Fibroblast of pulmonary artery (primary cell): Measurements from ENCODE around the gene DRAP1.
"Not testable (repeated sequence)": the region's sequence is repeated elsewhere in the genome, so short reads cannot be mapped to it uniquely, and the experiment has no call there.

Experiments
- DNase-seq: peaks from one replicate; pipeline ENCODE4 v3.0.0-alpha.2; 2010; ENCODE audit warnings: low read depth
- H3K4me3 ChIP-seq: replicated peaks from 2 replicates; pipeline ENCODE4 v1.5.1; 2011; ENCODE audit warnings: low read depth, mild to moderate bottlenecking, control low read depth, low read length, moderate library complexity
- CTCF ChIP-seq: IDR thresholded peaks from 2 replicates; pipeline ENCODE4 v1.5.1; 2011; ENCODE audit warnings: mild to moderate bottlenecking, control low read depth, low read length, inconsistent platforms; ENCODE audit errors: missing control alignments

The DRAP1 gene

GRCh38 chr11:65946655-65947054 lies 27.4 kb downstream of the DRAP1 start:
- TF ChIP-seq CTCF: no peak
- no peak overlapping the region for H3K4me3 ChIP-seq

GRCh38 chr11:65947133-65947532 lies 27.9 kb downstream of the DRAP1 start:
- H3K4me3 ChIP-seq: no peak overlapping the region
- DNase-seq: no peak
- no peak for TF ChIP-seq CTCF

More at GRCh38 chr11:65946655-65947054, 27.4 kb downstream of the DRAP1 start:
- no peak for DNase-seq

- no peak for DNase-seq
- H3K4me3 ChIP-seq: no peak overlapping the region
- no peak for TF ChIP-seq CTCF
Measured at GRCh38 chr11:65947603-65948125, 28.4 kb downstream of the DRAP1 start.

- not testable (repeated sequence) for DNase-seq, H3K4me3 ChIP-seq
Measured at GRCh38 chr11:65950711-65951110, 31.5 kb downstream of the DRAP1 start.

- not testable (repeated sequence) for H3K4me3 ChIP-seq, DNase-seq
Measured at GRCh38 chr11:65951641-65952040, 32.4 kb downstream of the DRAP1 start.

GRCh38 chr11:65952052-65952521 lies 32.9 kb downstream of the DRAP1 start:
- H3K4me3 ChIP-seq: no peak overlapping the region
- DNase-seq: no peak
- TF ChIP-seq CTCF: no peak

GRCh38 chr11:65953471-65953870 lies 34.2 kb downstream of the DRAP1 start:
- no peak overlapping the region for H3K4me3 ChIP-seq
- TF ChIP-seq CTCF: no peak
- no peak for DNase-seq

GRCh38 chr11:65954771-65955170 lies 35.5 kb downstream of the DRAP1 start:
- TF ChIP-seq CTCF: no peak
- no peak for DNase-seq
- H3K4me3 ChIP-seq: no peak overlapping the region
